ENCODE data around the gene GSTO1.

DNA sequence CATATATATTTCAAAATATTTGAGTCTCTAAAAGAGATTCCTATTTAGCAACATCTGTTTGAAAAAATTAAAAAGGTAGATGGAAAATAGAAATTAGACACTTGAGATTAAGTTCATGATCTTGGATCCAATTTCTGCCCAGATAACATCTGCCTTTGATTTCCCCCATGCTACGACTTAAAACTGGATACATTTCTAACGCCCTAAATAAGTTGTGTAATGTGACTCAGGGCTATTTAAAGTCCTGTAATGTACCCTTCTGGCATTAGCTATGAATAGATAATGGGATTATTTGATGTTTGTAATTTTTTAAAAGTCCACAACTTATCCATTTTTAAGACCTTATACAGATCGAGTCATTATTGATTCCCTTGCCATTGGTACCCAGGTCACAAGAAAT, 46.0 kb upstream of the GSTO1 start:
- TF ChIP-seq, protein P1, sequence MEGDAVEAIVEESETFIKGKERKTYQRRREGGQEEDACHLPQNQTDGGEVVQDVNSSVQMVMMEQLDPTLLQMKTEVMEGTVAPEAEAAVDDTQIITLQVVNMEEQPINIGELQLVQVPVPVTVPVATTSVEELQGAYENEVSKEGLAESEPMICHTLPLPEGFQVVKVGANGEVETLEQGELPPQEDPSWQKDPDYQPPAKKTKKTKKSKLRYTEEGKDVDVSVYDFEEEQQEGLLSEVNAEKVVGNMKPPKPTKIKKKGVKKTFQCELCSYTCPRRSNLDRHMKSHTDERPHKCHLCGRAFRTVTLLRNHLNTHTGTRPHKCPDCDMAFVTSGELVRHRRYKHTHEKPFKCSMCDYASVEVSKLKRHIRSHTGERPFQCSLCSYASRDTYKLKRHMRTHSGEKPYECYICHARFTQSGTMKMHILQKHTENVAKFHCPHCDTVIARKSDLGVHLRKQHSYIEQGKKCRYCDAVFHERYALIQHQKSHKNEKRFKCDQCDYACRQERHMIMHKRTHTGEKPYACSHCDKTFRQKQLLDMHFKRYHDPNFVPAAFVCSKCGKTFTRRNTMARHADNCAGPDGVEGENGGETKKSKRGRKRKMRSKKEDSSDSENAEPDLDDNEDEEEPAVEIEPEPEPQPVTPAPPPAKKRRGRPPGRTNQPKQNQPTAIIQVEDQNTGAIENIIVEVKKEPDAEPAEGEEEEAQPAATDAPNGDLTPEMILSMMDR (IDR thresholded peaks at IDR 0.05), result no peak
- no peak for TF ChIP-seq POLR2A (IDR thresholded peaks at IDR 0.05)

All from testis (tissue), 2 donors.